ENCODE data around the gene PLN.

The PLN gene

GRCh38 chr6:118509009-118509617 lies 39.0 kb upstream of the PLN start:
- TF ChIP-seq TAF1 (IDR thresholded peaks at IDR 0.05; ENCODE audit: borderline replicate concordance, insufficient read depth, low read length): no peak
- TF ChIP-seq POLR2AphosphoS5 (IDR thresholded peaks at IDR 0.05; ENCODE audit: low read depth, low read length): no peak
- TF ChIP-seq REST (IDR thresholded peaks at IDR 0.05; ENCODE audit: insufficient read depth in 1 of 2, low read depth in 2 of 2, low read length in 2 of 2): no peak
- TF ChIP-seq FOXP2 (optimal IDR thresholded peaks at IDR 0.05; ENCODE audit: borderline replicate concordance, extremely low read depth, extremely low read length, insufficient read depth): no peak
- no peak for TF ChIP-seq SIN3A (IDR thresholded peaks at IDR 0.05; ENCODE audit: borderline replicate concordance, insufficient read depth, low read length)

- TF ChIP-seq TAF1 (IDR thresholded peaks at IDR 0.05; ENCODE audit: borderline replicate concordance, insufficient read depth, low read length) (no peak), SIN3A (IDR thresholded peaks at IDR 0.05; ENCODE audit: borderline replicate concordance, insufficient read depth, low read length) (no peak), REST (IDR thresholded peaks at IDR 0.05; ENCODE audit: insufficient read depth in 1 of 2, low read depth in 2 of 2, low read length in 2 of 2) (no peak), FOXP2 (optimal IDR thresholded peaks at IDR 0.05; ENCODE audit: borderline replicate concordance, extremely low read depth, extremely low read length, insufficient read depth) (no peak), POLR2AphosphoS5 (IDR thresholded peaks at IDR 0.05; ENCODE audit: low read depth, low read length) (no peak)
Observed at GRCh38 chr6:118511930-118512715, 36.0 kb upstream of the PLN start.

GRCh38 chr6:118514689-118515088 lies 33.4 kb upstream of the PLN start:
- no peak for TF ChIP-seq SIN3A (IDR thresholded peaks at IDR 0.05; ENCODE audit: borderline replicate concordance, insufficient read depth, low read length)
- no peak for TF ChIP-seq FOXP2 (optimal IDR thresholded peaks at IDR 0.05; ENCODE audit: borderline replicate concordance, extremely low read depth, extremely low read length, insufficient read depth)
- TF ChIP-seq POLR2AphosphoS5 (IDR thresholded peaks at IDR 0.05; ENCODE audit: low read depth, low read length): no peak
- TF ChIP-seq TAF1 (IDR thresholded peaks at IDR 0.05; ENCODE audit: borderline replicate concordance, insufficient read depth, low read length): no peak
- TF ChIP-seq REST (IDR thresholded peaks at IDR 0.05; ENCODE audit: insufficient read depth in 1 of 2, low read depth in 2 of 2, low read length in 2 of 2): no peak

DNA sequence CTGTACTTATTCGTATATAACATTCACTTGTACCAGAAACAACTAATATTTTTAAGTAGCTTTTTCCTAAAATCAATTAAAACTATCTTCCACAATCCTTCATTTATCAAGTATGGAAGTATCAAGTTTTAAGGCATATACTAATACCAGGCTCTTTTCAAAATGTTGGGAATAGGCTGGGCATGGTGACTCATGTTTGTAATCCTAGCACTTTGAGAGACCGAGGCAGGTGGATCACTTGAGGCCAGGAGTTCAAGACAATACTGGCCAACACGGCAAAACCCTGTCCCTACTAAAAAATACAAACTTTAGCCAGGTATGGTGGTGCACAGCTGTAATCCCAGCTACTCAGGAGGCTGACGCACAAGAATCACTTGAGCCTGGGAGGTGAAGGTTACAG lies 25.7 kb upstream of the PLN start:
- TF ChIP-seq TAF1 (IDR thresholded peaks at IDR 0.05; ENCODE audit: borderline replicate concordance, insufficient read depth, low read length) (no peak), FOXP2 (optimal IDR thresholded peaks at IDR 0.05; ENCODE audit: borderline replicate concordance, extremely low read depth, extremely low read length, insufficient read depth) (no peak), SIN3A (IDR thresholded peaks at IDR 0.05; ENCODE audit: borderline replicate concordance, insufficient read depth, low read length) (no peak), REST (IDR thresholded peaks at IDR 0.05; ENCODE audit: insufficient read depth in 1 of 2, low read depth in 2 of 2, low read length in 2 of 2) (no peak), POLR2AphosphoS5 (IDR thresholded peaks at IDR 0.05; ENCODE audit: low read depth, low read length) (no peak)
